IPS DF 4.7 (cell line): Measurements from ENCODE around the gene KAZN.

Experiments used
- DNase-seq: peaks from one replicate; pipeline ENCODE4 v3.0.0-alpha.2; 2013; ENCODE audit warnings: low spot score; ENCODE audit errors: extremely low read depth

KAZN gene

GRCh38 chr1:14639291-14640050 is 41.0 kb downstream of the KAZN start:
- DNase-seq, result no peak

DNA sequence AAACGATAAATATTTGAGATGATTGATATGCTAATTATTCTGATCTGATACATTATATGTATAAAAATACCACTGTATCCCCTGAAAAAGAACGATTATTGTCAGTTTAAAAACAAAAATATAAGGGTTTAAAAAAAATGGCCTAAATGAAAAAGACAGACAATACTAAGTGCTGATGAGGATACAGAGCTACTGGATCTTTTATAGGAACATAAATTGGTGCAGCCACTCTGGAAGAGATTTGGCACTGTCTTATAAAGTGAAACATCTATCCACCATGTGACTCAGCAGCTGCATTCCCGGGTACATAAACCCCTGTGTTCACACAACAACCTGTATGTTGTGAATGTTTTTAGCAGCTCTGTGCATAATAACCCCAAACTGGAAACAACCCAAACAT is 44.2 kb downstream of the KAZN start:
- no peak for DNase-seq

GRCh38 chr1:14646973-14647372 is 48.5 kb downstream of the KAZN start:
- DNase-seq, result no peak

GRCh38 chr1:14647777-14648176 is 49.3 kb downstream of the KAZN start:
- no peak for DNase-seq

GRCh38 chr1:14648391-14648790 is 49.9 kb downstream of the KAZN start:
- DNase-seq, result no peak

DNA sequence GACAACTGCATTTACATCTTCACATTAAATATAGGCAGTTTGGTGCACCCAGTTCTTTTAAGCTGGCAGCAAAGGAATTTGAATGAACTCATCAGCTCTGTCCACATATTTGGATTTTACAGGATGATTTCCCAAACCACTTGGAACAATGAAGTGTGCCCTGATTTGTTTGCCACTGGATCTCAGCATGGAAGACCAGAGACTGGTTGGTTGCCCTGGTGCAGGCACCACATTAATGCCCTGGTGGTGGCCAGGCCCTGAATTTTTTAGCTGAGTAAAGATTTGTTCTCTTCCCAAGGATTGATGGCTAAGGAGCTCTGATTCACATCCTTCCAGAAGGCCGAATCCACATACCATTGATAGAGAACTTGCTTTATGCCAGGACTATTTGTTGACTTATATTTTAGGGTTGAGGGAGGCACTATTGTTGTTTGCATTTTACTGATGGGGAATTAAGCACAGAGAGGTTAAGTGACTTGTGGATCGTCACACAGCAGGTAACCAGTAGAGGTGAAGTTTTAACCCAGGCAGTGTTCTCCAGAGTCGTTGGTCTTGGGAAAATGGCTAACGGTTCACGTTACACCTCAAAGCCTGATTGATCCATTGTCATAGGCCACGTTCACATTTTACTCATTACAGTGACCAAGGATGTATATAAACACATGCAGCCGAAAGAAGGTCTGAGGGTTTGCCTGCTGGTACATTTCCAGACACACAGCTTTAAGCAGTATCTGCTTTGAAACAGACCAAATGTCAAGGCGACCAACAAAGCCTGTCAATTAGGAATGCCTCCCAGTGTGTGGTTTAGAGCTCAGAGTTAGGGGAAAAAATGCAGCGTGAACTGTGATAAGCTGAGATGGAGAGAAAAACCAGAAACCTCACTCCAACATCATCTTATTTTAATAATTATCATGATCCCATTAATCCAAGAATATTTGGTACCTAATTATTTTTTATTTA is 50.7 kb downstream of the KAZN start:
- no peak for DNase-seq

DNA sequence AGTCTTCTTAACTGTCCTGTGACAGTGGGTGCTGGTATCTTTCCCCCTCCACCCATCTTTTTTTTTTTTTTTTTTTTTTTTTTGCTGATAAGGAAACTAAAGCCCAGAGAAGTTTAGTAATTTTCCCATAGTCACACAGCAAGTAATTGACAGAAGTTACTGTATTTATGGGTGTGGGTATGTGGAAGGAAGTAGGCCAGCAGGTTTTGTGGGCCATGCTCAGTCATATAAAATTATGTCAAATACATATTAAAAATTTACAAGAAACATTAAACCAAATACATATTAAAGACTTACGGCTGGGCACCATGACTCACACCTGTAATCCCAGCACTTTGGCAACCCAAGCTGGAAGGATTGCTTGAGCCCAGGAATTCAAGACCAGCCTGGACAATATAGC is 51.5 kb downstream of the KAZN start:
- no peak for DNase-seq

GRCh38 chr1:14650951-14651350 is 52.5 kb downstream of the KAZN start:
- no peak for DNase-seq

- DNase-seq, result no peak
These were observed 54.4 kb downstream of the KAZN start for GRCh38 chr1:14652840-14653239.

DNA sequence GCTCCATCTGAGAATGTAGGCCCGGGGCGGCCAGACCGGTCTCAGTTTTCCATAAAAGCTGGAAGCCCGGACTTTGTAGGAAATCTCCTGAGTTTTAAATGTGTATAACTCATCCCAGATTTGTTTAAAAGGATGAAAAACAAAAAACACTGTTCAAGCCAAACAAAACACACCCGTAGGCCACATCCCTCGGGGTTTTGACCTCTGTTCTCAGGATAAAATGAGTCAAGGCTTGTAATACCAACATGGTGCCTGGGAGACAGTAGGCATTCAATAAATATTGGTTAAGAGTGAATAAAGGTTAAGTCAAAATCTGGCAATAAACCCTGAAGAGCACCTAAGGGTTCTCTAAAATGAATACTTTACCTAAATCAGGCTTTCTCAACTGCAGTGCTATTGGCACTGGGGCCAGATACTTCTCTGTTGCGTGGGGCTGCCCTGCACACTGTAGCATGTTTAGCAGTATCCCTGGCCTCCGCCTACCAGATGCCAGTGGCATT is 55.0 kb downstream of the KAZN start:
- DNase-seq, result no peak

DNA sequence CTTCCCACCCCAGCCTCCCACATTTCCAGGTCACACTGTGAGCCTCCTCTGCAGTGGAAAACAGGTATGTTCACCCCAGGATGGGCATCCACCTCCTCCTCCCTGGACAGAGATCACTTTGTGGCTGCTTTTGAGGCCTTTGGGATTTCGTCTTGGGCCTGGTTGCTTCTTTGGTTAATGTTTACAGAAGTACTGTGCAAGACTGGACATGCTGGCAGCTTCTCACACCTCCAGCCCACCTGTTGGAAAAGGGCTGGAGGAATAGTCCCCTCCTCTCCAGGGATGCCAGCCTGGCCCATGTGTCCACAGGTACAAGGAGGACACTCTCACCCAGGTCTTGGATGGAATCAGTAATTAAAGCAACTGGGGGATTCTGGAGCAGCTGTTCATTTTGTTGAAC is 56.1 kb downstream of the KAZN start:
- DNase-seq, result no peak

DNA sequence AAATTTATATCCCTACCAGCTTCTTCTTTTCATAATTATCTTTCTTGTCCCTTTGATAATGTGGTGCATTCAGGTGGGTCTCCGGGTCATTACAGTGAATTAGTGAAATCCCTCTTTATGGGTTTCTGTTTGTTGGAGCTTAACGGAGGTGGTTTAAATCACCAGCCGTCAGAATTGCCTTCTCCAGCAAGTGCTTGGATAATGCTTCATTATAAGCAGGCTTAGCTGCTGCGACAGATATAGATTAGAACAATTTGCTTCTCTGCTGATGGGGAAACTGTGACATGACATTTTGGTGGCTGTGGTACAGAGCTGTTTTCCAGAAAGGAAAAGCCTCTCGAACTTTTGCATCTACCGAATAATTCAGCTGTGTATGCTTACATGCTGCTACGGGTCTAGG is 56.9 kb downstream of the KAZN start:
- DNase-seq, result no peak

- DNase-seq, result no peak
These were observed 58.0 kb downstream of the KAZN start for GRCh38 chr1:14656384-14656937.

GRCh38 chr1:14658642-14659041 is 60.2 kb downstream of the KAZN start:
- no peak for DNase-seq

DNA sequence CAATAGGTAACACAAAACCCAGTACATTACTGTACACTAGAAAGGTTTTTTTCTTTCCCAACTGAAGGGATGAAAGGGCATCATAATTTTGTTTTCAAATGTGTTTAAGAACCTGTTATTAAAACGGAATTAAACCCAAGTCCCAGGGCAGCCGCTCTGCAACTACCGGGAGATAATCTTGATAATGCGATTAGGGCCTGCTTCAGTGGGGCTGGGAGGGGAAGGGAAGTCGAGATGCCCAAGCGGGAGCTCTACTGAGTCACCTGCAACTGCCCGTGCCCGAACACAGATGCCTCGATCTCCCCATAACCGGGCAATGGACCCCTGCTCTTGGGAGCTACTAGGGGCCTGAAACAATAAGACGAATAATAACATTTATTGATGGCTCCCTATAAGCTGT is 61.4 kb downstream of the KAZN start:
- no peak for DNase-seq

DNA sequence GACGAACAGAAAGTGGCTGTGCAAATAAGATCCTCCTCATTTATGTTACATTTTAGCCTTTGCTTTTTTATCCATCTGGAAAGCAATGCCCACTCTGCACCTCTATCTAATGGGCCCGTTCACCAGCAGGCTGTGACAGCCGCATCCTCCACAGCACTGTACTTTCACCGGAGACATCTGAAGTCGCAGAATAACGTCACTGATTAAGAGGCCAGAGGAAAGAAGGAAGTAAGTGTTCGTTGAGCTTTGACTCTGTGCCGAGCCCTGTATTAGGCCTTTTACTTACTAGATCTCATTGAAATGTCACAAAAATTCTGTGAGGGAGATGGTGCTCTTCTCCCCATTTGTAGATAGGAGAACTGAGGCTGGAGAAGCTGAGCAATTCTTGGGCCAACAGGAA is 62.3 kb downstream of the KAZN start:
- no peak for DNase-seq

GRCh38 chr1:14661222-14661621 is 62.7 kb downstream of the KAZN start:
- DNase-seq, result no peak

- no peak for DNase-seq
These were observed 63.6 kb downstream of the KAZN start for GRCh38 chr1:14662116-14662515.

GRCh38 chr1:14663773-14664172 is 65.3 kb downstream of the KAZN start:
- no peak for DNase-seq

- no peak for DNase-seq
These were observed 67.9 kb downstream of the KAZN start for GRCh38 chr1:14666373-14666772.

GRCh38 chr1:14666962-14667650 is 68.6 kb downstream of the KAZN start:
- DNase-seq, result no peak

DNA sequence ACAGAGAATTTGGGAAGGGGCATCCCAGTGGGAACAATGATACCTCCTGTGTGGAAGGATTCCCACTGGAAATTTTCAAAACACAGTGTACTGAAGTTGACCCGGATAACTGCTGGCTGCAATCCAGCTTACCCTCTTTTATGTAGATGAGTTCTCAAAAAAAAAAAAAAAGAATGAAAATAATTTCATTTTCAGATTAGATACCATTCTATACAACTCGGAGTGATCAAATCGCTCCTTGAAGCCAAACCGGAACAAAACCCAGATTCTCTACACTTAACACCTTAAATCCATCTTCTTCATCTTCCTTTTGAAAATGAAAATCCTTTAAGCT is 69.1 kb downstream of the KAZN start:
- no peak for DNase-seq
